GM10248 (cell line): ENCODE results near the gene CTSD.
A peak's percentile ranks its signal among the peaks of the same experiment; 100 is the strongest.

Experiments used
- CTCF ChIA-PET: fragments of 300-600 bp; sonication (Branson Sonifier 250); formaldehyde crosslinking; extraction: SDS; loops from one replicate; lab custom pipeline; 2021; ENCODE audit warnings: antibody characterized with exemption; lab: Yijun Ruan, JAX
- POLR2A ChIA-PET: fragments of 350-650 bp; sonication (Branson Sonifier 250); formaldehyde crosslinking; extraction: SDS; loops from one replicate; lab custom pipeline; 2020; ENCODE audit warnings: antibody characterized with exemption; lab: Yijun Ruan, JAX
- DNase-seq: peaks from one replicate; pipeline ENCODE4 v3.0.0; 2012; ENCODE audit errors: extremely low spot score
- TF ChIP-seq, protein P1 (sequence below): IDR thresholded peaks from 2 replicates; pipeline ENCODE4 v1.5.1; 2012; ENCODE audit warnings: mild to moderate bottlenecking, low read depth; ENCODE audit errors: extremely low read depth, missing control alignments, control extremely low read depth

The CTSD gene

DNA sequence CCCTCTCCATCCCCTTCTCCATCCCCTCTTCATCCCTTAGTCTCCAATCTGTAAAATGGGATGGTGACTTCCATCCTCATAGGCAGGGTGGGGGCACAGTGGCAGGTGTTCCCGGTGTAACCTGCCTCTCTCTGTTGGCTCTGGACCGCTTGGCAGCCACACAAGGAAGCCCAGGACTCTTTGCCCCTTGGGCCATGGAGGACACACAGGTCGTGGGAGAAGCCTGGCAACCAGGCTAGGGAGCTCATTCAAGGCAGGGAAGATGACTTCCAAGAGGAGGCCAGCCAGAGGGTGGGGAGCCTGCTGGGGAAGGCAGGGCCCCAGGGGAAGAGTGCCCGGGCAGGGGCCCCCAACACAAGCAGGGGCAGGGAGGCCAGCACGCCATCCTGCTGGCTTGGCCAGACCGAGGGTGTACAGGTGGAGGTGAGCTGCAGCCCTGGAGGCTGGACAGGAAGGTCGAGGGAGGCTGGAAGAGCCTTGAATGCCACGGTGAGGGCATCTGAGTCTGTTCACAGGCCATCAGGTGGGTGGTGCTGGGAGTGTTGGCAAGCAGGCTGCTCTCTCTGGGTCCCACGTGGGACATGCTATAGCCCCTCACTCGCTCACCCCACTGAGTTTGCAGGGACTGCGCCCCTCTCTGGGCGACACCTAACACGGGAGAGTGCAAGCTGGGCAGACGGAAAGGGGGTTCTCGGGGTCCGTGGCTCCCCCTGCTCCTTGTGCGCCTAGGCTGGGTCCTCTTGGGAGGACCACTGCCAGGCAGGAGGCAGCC, 15.5 kb upstream of the CTSD start:
- peak; percentile 22 for DNase-seq
- TF ChIP-seq, protein P1, sequence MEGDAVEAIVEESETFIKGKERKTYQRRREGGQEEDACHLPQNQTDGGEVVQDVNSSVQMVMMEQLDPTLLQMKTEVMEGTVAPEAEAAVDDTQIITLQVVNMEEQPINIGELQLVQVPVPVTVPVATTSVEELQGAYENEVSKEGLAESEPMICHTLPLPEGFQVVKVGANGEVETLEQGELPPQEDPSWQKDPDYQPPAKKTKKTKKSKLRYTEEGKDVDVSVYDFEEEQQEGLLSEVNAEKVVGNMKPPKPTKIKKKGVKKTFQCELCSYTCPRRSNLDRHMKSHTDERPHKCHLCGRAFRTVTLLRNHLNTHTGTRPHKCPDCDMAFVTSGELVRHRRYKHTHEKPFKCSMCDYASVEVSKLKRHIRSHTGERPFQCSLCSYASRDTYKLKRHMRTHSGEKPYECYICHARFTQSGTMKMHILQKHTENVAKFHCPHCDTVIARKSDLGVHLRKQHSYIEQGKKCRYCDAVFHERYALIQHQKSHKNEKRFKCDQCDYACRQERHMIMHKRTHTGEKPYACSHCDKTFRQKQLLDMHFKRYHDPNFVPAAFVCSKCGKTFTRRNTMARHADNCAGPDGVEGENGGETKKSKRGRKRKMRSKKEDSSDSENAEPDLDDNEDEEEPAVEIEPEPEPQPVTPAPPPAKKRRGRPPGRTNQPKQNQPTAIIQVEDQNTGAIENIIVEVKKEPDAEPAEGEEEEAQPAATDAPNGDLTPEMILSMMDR = no peak
- ChIA-PET POLR2A (no interaction called here), CTCF (no interaction called here)

- TF ChIP-seq, protein P1 = no peak
- ChIA-PET POLR2A (no interaction called here), CTCF (interaction anchor here (1.5 to 1.6 kb wide), 4 partner anchors 55 to 373 kb away, joined by 4 to 7 read pairs (median 4); no protein-coding TSS in a partner anchor)
- no peak for DNase-seq
Observed at GRCh38 chr11:1778141-1778911, 14.6 kb upstream of the CTSD start.

DNA sequence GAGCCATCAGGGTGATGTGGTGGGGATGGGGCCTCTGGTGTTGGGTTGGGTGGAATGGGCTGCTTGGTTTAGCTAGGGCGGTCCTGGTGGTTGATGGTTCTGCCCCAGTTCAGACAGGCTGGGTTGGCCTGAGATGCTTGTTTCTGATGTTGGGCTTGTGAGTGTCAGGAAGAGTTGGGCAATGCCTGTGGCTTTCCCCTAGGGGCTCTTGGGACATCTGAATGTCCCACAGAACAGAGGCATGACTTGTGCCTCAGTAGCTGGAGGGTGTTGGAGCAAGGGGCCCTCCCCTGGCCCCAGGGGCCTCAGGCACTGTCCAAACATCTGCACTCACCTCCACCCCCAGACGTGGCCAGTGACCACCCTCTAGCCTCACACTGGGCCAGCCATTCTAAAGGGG, 14.0 kb upstream of the CTSD start:
- CTCF ChIA-PET = interaction anchor here (1.3 to 1.6 kb wide), 5 partner anchors 14 to 374 kb away, joined by 3 to 7 read pairs (median 4); partner anchors contain the start of gene CTSD
- TF ChIP-seq, protein P1 = no peak
- POLR2A ChIA-PET = no interaction called here
- no peak for DNase-seq

GRCh38 chr11:1776944-1777715, 13.4 kb upstream of the CTSD start:
- POLR2A ChIA-PET = no interaction called here
- TF ChIP-seq, protein P1 = no peak
- DNase-seq = no peak
- CTCF ChIA-PET = interaction anchor here (1.3 to 1.6 kb wide), 5 partner anchors 13 to 375 kb away, joined by 3 to 7 read pairs (median 4); partner anchors contain the start of gene CTSD

DNA sequence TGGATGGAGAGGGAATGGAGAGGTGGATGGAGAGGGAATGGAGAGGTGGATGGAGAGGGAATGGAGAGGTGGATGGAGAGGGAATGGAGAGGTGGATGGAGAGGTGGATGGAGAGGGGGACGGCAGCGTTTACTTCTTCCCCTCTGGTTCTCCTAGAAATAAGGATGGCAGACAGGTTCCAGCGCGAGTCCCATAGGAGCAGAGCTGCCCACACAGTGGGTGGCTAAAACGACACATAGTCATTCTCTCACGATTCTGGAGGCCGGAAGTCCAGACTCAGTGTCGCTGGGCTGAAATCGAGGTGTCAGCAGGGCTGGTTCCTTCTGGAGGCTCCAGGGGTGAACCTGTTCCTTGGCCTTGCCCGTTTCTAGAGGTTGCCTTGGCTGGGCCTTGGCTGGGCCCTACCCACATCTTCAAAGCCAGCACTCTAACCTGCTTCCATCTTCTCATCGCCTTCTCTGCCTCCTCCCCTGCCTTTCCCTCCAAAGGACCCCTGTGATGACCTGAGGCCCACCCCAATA, 12.7 kb upstream of the CTSD start:
- DNase-seq = no peak
- CTCF ChIA-PET = interaction anchor here (1.3 to 1.6 kb wide), 2 partner anchors 13 to 124 kb away, joined by 3 to 4 read pairs; partner anchors contain the start of gene CTSD
- TF ChIP-seq, protein P1 = no peak
- POLR2A ChIA-PET = no interaction called here
